Erythroblast (primary cell): ENCODE data around the gene LGALS7B.

Experiments used
- GATA1 ChIP-seq: IDR thresholded peaks from 2 replicates; pipeline ENCODE4 v1.6.1; 2011; ENCODE audit warnings: low read depth, mild to moderate bottlenecking, control low read depth, low read length, moderate library complexity
- POLR2A ChIP-seq: IDR thresholded peaks from 2 replicates; pipeline ENCODE4 v1.6.1; 2011; ENCODE audit warnings: mild to moderate bottlenecking, low read length

GRCh38 chr19:38744874-38745273 lies 44.1 kb upstream of the LGALS7B start:
- no peak for TF ChIP-seq GATA1
- TF ChIP-seq POLR2A = no peak
